LNCaP clone FGC (cell line): ENCODE data around the gene EHBP1L1.

ENCODE experiments used
- DNase-seq: peaks from one replicate; pipeline ENCODE4 v3.0.0-alpha.2; 2011; ENCODE audit warnings: low read depth
- H3K4me3 ChIP-seq: 2 replicates; pipeline ENCODE4 v1.5.1; 2011; ENCODE audit warnings: mild to moderate bottlenecking, low read depth, low read length, control low read depth
- CTCF ChIP-seq: IDR thresholded peaks from 2 replicates; pipeline ENCODE4 v1.5.1; 2012; ENCODE audit warnings: mild to moderate bottlenecking; ENCODE audit not compliant: control insufficient read depth, insufficient read depth; ENCODE audit errors: extremely low read depth

The EHBP1L1 gene

GRCh38 chr11:65633390-65634108, 57.7 kb downstream of the EHBP1L1 start:
- no peak for TF ChIP-seq CTCF
- no peak overlapping the region for H3K4me3 ChIP-seq
- no peak for DNase-seq

- H3K4me3 ChIP-seq = no peak overlapping the region
- TF ChIP-seq CTCF = no peak
- no peak for DNase-seq
These were observed 58.2 kb downstream of the EHBP1L1 start for GRCh38 chr11:65634109-65634436.

- H3K4me3 ChIP-seq = no peak overlapping the region
- TF ChIP-seq CTCF = no peak
- no peak for DNase-seq
These were observed 58.6 kb downstream of the EHBP1L1 start for GRCh38 chr11:65634440-65634839.

- H3K4me3 ChIP-seq = no peak overlapping the region
- no peak for DNase-seq
- no peak for TF ChIP-seq CTCF
These were observed 59.3 kb downstream of the EHBP1L1 start for GRCh38 chr11:65634905-65635731.

- no peak for DNase-seq
- no peak for TF ChIP-seq CTCF
- no peak overlapping the region for H3K4me3 ChIP-seq
These were observed 60.5 kb downstream of the EHBP1L1 start for GRCh38 chr11:65636108-65637031.

- no peak overlapping the region for H3K4me3 ChIP-seq
- TF ChIP-seq CTCF = no peak
These were observed 61.2 kb downstream of the EHBP1L1 start for GRCh38 chr11:65637032-65637557.

More at GRCh38 chr11:65637032-65637557, 61.2 kb downstream of the EHBP1L1 start:
- DNase-seq = no peak
